ENCODE results near the gene MARCO. TPM values are rescaled to one million over a fixed set of nuclear protein-coding genes. Genes with fewer than 3 reads are reported as not detected.

MARCO gene
- total RNA-seq, 1 experiment from 2014 or later, result not detected

DNA sequence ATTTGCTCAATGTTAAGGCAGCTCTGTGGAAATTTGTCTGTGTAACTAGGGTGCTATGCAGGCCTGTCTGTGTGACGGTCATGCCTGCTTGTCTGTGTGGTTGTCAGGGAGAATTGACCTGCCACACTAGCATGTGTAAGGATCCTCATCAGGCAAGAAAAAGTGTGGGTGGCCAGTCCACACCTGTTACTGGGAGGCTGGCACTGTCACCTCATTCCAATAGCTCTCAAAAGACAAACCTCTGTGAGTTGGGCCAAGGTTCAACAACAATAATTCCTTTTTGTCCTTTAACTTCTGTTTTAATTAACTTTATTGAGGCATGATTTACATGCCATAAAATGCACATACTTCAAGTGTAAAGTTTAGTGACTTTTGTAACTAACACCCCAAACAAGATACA is 4.2 kb upstream of the MARCO start:
- POLR2A ChIA-PET (ENCODE audit: unreplicated experiment), result no interaction called here

DNA sequence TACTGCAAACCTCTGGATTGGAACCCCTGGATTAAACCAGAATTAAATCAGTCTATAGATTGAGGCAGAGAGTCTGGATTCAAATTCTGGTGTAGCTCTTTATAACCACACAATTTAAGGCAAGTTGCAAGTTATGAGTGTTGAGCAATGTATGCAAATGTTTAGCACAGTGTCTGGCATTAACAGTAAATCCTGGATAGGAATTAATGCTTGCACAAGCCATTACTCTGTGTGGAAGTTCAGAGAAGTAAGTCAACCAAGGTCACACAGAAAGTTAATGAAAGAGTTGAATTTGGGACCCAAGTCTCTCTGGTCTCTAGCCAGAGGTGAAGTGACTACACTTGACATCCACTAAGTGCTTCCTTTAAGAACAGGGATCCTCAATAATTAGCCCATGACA is 2.0 kb upstream of the MARCO start:
- no peak overlapping the region for H3K4me3 ChIP-seq
- H3K27ac ChIP-seq, result peak overlapping the region; percentile 74
- H3K27me3 ChIP-seq (ENCODE audit: insufficient read depth, low read depth), result no peaks in the 10 kb centered on the region
- H2AFZ ChIP-seq, result no peak overlapping the region
- no TSS peak for BruUV-seq (replicated peaks)
- H3K4me2 ChIP-seq, result peak overlapping the region; percentile 50
- POLR2A ChIA-PET (ENCODE audit: unreplicated experiment), result no interaction called here
- TF ChIP-seq, protein P1, sequence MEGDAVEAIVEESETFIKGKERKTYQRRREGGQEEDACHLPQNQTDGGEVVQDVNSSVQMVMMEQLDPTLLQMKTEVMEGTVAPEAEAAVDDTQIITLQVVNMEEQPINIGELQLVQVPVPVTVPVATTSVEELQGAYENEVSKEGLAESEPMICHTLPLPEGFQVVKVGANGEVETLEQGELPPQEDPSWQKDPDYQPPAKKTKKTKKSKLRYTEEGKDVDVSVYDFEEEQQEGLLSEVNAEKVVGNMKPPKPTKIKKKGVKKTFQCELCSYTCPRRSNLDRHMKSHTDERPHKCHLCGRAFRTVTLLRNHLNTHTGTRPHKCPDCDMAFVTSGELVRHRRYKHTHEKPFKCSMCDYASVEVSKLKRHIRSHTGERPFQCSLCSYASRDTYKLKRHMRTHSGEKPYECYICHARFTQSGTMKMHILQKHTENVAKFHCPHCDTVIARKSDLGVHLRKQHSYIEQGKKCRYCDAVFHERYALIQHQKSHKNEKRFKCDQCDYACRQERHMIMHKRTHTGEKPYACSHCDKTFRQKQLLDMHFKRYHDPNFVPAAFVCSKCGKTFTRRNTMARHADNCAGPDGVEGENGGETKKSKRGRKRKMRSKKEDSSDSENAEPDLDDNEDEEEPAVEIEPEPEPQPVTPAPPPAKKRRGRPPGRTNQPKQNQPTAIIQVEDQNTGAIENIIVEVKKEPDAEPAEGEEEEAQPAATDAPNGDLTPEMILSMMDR (conservative IDR thresholded peaks at IDR 0.05), result no peak
- CTCF ChIA-PET, result no interaction called here
- H3K9me2 ChIP-seq (ENCODE audit: insufficient read depth), result no peaks in the 10 kb centered on the region
- peak in 1 of 2 experiments; percentile 48 for DNase-seq
- H4K20me1 ChIP-seq (ENCODE audit: insufficient read depth), result no peaks in the 10 kb centered on the region
- H3K79me2 ChIP-seq (ENCODE audit: low read depth), result no peaks in the 10 kb centered on the region
- intact Hi-C loops (cut with micrococcal nuclease; ENCODE audit: unreplicated experiment), result no loop called here
- no peaks in the 10 kb centered on the region for H3K36me3 ChIP-seq (ENCODE audit: low read depth)
- peaks cover 18% of the 10 kb centered on the region for H3F3A ChIP-seq (ENCODE audit: insufficient read depth, low read depth)
- H3K4me1 ChIP-seq (replicated peaks; ENCODE audit: insufficient read depth), result peaks cover 22% of the 10 kb centered on the region
- H3K9me3 ChIP-seq (ENCODE audit: insufficient read depth, low read depth), result no peaks in the 10 kb centered on the region

More for the DNA sequence above, 4.2 kb upstream of the MARCO start:
- no peaks in the 10 kb centered on the region for H3K9me2 ChIP-seq (ENCODE audit: insufficient read depth)
- H3K36me3 ChIP-seq (ENCODE audit: low read depth), result no peaks in the 10 kb centered on the region
- BruUV-seq (replicated peaks), result no TSS peak
- no peak overlapping the region for H3K4me2 ChIP-seq
- peaks cover 22% of the 10 kb centered on the region for H3K4me1 ChIP-seq (replicated peaks; ENCODE audit: insufficient read depth)
- intact Hi-C loops (cut with micrococcal nuclease; ENCODE audit: unreplicated experiment), result no loop called here
- no peak overlapping the region for H2AFZ ChIP-seq
- DNase-seq, result no peak
- peaks cover 10% of the 10 kb centered on the region for H3K9me3 ChIP-seq (ENCODE audit: insufficient read depth, low read depth)
- CTCF ChIA-PET, result no interaction called here
- TF ChIP-seq EZH2 (IDR thresholded peaks at IDR 0.05; ENCODE audit: low read depth), result no peak
- TF ChIP-seq, protein P1 (conservative IDR thresholded peaks at IDR 0.05), result no peak
- H3F3A ChIP-seq (ENCODE audit: insufficient read depth, low read depth), result peaks cover 18% of the 10 kb centered on the region
- H4K20me1 ChIP-seq (ENCODE audit: insufficient read depth), result no peaks in the 10 kb centered on the region
- H3K27me3 ChIP-seq (ENCODE audit: insufficient read depth, low read depth), result no peaks in the 10 kb centered on the region
- H3K4me3 ChIP-seq, result no peak overlapping the region
- no peaks in the 10 kb centered on the region for H3K79me2 ChIP-seq (ENCODE audit: low read depth)
- no peak overlapping the region for H3K27ac ChIP-seq

DNA sequence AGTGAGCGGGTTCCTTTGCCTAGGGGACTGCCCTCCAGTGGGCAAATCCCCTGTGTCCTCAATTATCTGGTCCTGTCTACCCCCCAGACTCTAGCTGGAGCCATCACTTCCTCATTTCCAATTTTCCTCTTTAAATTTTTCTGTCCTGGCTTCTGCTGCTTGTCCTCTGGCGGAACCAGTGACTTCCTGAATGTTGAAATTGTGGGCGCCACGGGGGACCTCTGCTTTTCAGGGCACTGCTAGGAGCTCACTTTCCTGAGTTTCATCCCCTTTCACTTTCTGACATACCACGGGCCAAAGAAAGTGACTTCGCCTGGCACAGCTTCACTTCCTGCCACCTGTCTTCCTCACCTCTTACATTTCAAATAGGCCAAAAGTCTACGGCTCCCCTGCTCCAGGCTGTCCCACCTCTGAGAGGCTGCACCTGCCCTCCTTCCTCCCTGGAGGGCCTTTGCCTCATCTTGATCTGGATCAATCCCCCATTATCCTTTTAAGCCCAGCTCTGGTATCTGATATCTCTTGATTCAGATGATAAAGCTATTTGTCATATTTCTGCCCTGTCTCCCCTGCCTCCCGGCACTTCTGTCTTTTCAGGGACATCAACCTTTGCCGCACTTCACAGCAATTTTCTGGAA is 1.4 kb upstream of the MARCO start:
- H3K4me2 ChIP-seq, result peak overlapping the region; percentile 50
- no peaks in the 10 kb centered on the region for H3K9me2 ChIP-seq (ENCODE audit: insufficient read depth)
- TF ChIP-seq, protein P1 (conservative IDR thresholded peaks at IDR 0.05), result no peak
- no peak for TF ChIP-seq EZH2 (IDR thresholded peaks at IDR 0.05; ENCODE audit: low read depth)
- ChIA-PET CTCF (no interaction called here), POLR2A (ENCODE audit: unreplicated experiment) (no interaction called here)
- H3K4me3 ChIP-seq, result no peak overlapping the region
- peaks cover 18% of the 10 kb centered on the region for H3F3A ChIP-seq (ENCODE audit: insufficient read depth, low read depth)
- no peaks in the 10 kb centered on the region for H3K79me2 ChIP-seq (ENCODE audit: low read depth)
- intact Hi-C loops (cut with micrococcal nuclease; ENCODE audit: unreplicated experiment), result no loop called here
- H3K27me3 ChIP-seq (ENCODE audit: insufficient read depth, low read depth), result no peaks in the 10 kb centered on the region
- H2AFZ ChIP-seq, result peak overlapping the region; percentile 52
- H3K9me3 ChIP-seq (ENCODE audit: insufficient read depth, low read depth), result no peaks in the 10 kb centered on the region
- no TSS peak for BruUV-seq (replicated peaks)
- H4K20me1 ChIP-seq (ENCODE audit: insufficient read depth), result no peaks in the 10 kb centered on the region
- H3K27ac ChIP-seq, result peak overlapping the region; percentile 74
- DNase-seq, result peak in 1 of 2 experiments; percentile 93
- H3K4me1 ChIP-seq (replicated peaks; ENCODE audit: insufficient read depth), result peaks cover 22% of the 10 kb centered on the region
- H3K36me3 ChIP-seq (ENCODE audit: low read depth), result no peaks in the 10 kb centered on the region

Measured in PC-9 (cell line).